Activated CD4-positive, alpha-beta T cell treated with anti-CD3 and anti-CD28 coated beads, Interleukin-2, Interleukin-4, amounts not matched to agents 100 ng/mL and 50 ng/mL, durations not matched to agents 16 hours and 8 hours (primary cell): Measurements from ENCODE around the gene FAM167B.

Experiments used
- DNase-seq: peaks from one replicate; pipeline ENCODE4 v3.0.0-alpha.2; 2020; ENCODE audit warnings: low spot score

Gene FAM167B

DNA sequence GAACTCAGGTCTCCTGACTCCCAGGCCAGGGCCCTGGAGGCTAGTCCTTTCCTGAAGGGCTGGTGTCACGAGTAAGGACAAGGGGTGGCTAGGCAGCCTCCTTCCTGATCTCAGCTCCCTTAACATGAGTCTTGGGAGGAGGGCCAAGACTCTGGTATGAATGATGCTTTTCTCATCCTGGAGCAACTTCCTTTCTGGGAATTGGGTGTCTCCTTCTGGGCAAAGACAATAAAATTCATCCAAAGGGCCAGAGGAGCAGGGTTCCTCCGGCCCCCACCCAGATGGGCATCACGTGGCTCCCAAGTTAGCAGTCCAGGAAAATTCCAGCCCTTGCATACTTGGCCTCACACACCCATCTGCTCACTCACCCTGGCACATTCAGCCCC lies at the start of gene FAM167B:
Gene FAM167B, plus strand, starts transcription at position 335 of the 386 bp plus-strand sequence. CDS start 200 bp downstream, outside the sequence.
- DNase-seq: no peak

DNA sequence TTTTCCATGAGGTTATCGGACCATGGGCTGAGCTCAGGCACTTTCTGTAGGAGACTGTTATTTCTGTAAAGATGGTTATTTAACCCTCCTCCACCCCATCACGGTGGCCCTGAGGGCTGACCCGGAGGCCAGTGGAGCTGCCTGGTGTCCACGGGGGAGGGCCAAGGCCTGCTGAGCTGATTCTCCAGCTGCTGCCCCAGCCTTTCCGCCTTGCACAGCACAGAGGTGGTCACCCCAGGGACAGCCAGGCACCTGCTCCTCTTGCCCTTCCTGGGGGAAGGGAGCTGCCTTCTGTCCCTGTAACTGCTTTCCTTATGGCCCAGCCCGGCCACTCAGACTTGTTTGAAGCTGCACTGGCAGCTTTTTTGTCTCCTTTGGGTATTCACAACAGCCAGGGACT lies 49.2 kb upstream of the FAM167B start:
- DNase-seq: no peak

DNA sequence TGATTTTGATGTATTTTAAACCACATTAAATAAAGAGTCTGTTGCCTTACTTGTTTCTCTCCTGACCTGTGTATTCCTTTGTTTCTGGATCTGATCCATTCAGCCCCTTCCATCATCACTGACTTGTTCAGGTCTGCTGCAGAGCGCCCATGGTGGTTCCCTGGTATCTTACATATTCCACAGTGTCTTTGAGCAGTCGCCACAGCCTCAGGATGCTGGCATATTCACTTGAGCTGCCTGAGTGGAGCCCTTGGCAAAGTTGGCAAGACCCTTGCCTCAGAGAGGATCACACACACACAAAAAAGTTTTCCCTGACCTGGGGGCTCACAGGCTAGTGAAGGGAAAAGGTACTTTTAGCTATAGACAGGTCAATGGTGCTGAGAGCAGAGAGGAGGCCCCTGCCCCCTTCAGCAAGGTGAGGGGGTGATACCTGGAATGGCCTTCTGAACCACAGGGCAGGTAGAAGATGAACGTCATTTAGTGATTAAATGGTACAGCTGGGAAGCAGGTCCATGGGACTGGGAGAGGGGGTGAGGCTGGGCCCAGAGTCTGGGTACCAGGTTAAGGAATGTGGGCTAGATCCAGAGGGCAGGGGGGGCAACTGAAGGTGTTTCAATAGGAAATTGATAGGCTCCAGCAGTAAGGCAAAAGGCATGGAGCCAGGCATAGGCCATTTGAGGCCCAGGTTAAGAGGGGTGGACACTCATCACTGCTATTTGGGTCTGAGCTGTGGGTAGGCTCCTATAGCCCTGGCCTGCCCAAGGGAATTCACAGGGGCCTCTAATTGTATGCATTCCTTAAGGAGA lies 48.6 kb upstream of the FAM167B start:
- DNase-seq: no peak

DNA sequence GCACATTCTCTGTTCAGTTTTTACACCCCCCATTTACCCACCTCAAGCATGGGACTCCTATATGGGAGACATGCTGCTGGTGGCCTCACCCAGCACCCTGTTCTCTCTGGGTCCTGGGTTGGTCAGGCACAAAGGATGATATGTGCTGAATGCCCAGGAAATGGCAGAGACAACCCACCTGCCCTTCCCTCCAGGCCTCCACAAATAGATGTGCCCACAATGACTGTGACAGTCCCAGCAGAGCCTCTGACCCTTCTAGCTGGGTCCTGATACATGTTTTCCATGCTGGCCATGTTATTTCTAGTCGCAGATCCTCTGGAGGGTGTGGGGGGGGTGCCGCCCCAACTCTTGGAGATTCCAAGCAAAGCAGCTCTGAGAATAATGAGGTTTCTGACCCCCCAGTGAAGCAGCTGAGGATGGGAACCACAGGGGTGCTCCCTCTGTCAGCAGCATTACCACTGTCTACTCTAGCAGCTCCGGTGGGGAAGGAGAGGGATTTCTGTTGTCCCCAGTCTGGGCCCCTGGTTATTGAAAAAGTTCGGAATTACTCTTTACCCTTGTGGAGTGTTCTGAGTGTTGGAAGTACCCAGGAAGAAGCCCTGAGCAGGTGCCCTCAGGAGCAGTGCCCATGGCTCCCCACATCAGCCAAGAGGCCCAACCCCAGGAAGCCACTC lies 47.8 kb upstream of the FAM167B start:
- no peak for DNase-seq

DNA sequence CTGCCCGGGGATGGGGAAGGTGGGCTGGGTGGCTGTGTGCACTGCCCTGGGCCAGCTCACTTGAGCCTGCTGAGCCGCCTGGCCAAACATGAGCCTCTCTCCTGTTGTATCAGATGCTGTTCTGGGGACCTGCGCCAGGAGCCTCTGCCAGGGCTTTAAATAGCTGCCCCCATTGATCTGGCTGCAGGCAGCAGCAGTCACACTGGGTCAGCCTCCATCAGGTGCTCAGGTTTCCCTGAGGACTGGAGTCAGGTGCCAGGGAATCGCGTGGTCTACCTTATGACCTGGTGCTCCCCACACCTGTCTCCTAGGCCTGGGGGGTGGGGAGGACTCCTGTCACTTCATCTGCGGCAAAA lies 47.3 kb upstream of the FAM167B start:
- DNase-seq: no peak

DNA sequence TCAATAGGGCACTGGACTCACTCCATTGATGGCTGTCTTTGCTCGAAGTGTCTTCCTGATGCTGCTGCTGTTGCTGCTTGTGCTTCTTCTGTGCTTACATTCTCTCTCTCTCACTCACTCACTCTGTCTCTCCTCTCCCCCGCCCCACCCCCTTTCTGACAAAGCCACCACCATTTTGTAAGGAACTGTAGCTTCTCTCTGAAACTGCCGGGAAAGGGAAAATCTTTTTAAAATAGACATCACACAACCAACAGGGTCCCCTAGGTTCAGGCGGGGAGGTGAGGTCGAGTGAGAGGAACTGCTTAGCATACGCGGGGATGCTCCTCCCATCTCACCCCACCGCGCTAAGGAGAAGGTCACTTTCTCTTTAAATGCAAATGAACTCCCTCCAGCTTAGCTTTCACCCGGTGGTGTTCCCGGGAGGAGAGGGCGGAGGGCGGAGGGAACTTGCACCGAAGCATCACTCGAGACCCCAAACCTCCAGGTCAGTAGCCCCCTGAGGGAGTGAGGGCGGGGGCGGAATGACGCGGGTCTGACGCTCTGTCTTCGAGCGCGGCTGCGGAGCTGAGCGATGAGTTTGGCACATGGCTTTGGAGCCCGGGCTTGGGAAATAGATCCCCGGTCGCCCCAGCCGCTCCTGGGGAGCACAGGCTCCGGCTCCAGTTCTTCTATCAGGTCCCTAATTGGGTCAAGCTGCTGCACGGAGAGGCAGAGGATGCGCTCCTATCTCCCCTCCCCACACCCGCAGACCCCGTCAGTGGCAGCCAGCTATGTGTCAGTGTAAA lies 46.6 kb upstream of the FAM167B start, which contains the start of gene CCDC28B:
Gene CCDC28B, plus strand, starts transcription at position 370 of the 785 bp plus-strand sequence. CDS start 1,341 bp downstream, outside the sequence.
- DNase-seq: peak; percentile 39

DNA sequence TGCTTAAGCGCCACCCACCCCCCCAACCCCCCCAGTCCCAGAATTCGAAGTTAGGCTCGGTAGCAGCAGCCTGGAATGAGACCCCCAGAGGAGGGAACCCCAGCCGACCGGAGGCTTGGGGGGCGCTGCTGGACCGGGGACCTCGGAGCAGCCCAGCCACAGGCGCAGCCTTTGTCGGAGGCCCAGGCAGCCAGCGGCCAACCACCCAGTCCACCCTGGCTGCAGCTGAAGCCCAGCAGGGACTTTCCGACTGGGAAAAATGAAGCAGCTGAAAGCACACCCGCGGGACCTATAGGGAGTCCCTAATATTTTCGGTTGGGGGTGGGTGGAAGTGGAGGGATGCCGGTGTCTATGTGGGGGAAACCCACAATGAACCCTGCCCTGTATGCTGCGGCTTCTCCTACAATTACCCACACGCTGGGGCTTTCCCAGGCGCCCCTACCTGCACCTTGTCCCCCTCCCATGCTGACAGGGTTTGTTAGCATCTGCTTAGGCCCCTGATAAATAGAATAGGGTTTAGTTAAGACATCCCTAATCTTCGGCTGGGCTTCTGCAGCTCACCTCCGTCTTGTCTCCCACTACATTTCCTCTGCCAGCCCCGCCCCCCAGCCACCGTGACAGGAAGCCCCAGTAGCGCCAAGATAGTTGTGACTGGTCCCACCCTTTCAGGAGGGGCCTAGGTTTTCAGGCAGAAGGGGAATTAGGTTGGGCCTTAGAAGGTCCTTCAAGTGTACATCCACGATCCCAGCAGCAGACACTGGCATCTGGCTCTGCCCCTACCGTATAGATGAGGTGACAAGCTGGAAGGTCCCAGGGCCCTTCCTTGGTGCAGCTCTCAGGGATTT lies 45.8 kb upstream of the FAM167B start:
- peak; percentile 74 for DNase-seq

DNA sequence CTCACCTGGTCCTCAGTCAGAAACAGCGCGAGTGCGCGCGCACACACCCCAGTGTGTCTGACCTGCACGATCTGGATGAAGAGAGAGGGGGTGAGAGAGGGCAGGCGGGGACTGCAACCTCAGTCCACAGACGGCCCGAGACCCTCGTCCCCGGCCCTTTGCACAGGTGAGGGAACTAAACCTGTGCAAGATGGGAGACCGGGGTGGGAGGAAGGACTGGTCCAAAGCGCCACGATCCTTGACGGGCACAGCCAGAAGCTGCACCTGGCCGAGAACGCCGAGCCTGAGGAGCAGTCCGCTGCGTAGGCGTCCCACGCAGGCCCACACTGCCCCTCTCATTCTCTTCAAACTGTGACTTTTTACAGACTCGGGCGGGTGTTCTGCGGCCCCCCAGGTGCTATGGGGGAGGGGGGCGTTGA lies 42.1 kb upstream of the FAM167B start:
- no peak for DNase-seq

DNA sequence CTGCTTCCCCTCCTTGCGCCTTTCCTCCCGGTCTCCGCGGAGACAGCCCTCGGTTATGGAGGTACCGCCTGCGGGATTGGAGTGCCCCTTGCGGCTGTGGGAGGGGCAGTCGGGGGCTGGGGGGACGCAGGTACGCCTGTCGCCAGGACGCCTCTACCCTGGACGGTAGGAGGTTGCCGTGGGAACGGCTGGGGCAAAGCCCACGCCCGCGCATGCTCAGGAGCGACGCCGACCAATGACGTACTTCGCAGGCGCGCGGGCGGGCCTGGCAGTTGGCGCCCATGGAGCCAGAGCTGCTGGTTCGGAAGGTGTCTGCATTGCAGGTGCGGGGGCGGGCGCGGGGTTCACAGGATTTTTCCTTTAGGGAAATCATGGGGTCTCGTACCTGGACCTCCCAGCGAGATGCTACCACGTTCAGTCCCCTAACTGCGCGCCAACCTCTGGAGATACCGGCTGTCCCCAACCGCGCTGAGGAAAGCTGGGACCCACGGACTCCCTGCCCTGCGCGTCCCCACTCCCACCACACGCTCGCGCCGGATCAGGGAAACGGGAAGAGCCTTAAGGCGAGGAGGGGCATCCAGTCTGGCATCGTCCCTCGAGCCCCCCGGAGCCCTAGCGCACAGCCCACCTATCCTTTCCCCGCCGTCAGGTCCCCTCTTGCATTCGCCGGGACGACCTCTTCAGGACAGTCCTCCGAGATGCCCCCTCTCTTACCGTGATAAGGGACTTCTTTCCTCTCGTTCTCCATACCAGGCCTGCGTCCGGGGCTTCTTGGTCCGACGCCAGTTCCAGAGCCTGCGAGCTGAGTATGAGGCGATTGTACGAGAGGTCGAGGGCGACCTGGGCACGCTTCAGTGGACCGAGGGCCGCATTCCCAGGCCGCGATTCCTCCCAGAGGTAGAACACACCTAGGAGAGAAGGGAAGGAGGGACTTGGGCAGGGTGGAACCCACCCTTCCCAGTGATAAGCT lies 41.3 kb upstream of the FAM167B start, which contains the start of gene IQCC:
Gene IQCC, plus strand, starts transcription at position 271 of the 970 bp plus-strand sequence. Its CDS starts 11 bp downstream, at position 282.
- peak; percentile 88 for DNase-seq

DNA sequence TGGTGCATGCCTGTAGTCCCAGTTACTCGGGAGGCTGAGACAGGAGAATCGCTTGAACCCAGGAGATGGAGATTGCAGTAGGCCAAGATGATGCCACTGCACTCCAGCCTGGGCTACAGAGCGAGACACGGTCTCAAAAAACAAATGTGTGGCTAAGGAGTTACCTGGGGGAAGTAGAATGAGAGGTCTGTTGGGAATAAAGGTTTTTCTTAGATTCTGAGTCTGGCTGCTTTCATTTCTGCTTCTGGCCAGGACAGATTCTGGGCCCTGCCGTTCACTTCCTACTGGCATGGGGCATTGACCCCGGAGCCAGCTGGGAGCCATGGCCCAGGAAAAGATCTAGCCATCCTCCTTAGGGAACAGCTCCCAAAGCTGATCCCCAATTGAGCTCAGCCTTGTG lies 38.6 kb upstream of the FAM167B start:
- no peak for DNase-seq

DNA sequence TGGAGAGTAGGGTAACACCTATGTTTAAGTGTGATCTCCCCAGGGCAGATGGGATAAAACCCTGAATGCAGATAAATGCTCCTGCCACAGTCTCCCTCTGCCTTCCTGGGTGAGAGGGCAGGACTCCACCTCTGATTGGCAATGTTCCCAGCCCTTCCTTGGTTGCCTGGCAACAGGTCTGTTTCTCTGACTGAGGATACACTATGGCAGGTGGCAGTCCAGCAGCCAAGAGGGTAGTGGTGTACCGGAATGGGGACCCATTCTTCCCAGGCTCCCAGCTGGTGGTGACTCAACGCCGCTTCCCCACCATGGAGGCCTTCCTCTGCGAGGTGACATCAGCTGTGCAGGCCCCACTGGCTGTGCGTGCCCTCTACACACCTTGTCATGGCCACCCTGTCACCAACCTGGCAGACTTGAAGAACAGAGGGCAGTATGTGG lies 38.1 kb upstream of the FAM167B start, which contains the start of gene DCDC2B:
Gene DCDC2B, plus strand, starts transcription at position 199 of the 438 bp plus-strand sequence. Its CDS starts 5 bp downstream, at position 204.
- no peak for DNase-seq

DNA sequence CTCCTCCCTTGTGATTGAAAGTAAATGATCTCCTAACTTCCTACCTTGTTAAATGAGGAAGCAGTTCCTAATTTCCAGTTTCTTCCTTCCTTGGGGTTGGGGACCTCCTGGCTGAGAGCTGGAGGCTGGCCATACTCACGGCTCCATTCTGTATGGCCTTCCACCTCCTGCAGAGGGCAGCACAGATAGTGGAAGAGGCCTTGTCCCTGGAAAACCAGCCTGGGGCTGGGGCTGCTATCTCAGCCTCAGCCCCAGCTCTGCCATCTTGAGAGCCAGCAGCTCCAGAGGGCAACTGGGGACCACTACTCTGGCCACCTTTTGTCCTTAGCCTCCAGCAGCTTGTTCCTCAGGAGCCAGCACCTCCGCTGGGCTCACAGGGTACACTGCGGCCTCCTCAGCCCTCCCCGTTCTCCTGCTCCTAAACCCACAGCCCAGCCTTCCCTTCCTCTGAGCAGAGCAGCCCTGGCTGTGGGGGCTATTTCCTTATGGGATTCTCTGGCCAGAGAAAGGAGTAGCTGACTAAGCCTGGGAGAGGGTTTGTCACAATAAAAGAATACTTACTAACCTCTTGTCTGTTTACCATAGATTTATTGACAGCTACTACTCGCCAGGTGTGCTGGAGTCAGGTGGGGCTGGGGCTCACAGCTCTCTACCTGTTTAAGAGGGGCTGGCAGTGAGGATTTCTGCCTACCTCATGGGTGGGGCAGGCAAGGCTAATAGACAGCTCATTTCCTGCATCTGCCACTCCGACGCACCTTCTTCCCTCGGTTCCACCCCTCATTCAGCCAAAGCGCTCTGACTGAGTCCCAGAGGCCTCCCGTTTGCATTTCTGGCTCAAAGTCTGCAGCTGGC lies 31.2 kb upstream of the FAM167B start:
- peak; percentile 58 for DNase-seq

DNA sequence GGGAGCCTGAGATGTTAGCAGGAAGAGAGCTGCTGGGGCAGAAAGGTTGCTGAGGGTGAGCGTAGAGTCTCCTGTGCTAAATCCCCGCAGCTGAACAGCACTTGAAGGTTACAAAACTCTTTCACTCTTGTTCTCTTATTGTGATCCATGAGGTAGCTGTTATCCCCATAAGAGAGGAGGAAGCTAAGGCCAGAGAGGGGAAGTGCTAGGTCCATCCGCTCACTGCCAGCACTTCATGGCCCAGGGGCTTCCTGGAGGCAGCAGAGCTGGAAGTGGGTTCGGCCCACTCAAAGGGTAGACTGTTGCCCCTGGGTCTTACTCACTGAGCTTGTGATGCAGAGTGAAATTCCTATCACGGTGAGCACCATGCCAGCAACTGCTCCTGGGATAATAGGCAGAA lies 30.5 kb upstream of the FAM167B start:
- no peak for DNase-seq

DNA sequence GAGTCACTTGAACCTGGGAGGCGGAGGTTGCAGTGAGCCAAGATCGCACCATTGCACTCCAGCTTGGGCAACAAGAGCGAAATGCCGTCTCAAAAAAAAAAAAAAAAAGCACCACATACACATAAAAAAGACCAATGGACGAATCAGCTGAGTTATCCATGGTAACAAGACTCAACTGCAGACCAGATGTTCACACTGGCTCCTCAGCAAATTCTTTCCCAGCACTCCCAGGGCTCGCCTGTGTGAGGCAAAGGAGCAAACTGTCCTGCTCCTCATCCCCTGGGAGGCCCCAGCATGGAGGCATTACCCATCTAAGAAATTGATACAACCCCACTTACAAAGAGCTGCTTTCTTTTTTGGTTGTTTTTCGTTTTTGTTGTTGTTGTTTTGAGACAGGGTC lies 28.0 kb upstream of the FAM167B start:
- no peak for DNase-seq

DNA sequence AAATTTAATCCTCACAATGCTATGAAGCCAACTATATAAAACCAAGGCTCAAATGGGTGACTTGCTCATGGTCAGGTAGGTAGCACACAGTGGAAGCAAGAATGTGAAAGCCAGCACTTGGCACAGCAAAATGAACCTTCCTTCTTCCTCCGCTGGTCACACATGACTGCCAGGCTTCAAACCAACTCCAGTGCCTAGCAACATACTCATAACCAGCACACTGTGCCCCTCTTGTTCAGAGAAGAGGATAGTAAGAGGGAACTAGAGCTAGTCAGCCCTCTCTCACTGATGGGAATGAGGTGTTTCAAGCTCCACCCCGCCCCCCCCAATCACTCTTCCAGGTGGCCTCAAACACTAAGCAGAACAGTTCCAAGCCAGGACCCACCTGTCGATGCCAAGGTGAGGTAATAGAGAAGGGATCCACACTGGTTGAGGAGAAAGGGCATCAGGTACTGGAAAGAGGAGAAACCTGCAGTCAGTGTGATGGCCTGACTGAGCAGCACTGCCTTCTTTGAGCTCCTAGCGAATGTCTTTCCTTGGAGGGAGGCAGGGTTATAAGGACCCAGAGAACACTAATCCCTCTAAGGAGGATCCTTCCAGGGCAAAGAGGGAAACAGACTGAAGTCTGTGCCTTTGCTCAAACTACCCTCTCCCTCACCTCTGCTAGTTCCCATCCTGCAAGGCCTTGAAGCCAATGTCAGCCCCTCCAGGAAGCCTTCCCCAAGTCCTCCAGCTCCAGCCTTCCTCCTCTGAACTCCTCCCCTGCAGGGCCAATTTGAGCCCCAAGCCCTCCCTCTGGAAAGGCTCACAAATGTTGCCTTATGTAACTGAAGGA lies 26.1 kb upstream of the FAM167B start:
- no peak for DNase-seq

DNA sequence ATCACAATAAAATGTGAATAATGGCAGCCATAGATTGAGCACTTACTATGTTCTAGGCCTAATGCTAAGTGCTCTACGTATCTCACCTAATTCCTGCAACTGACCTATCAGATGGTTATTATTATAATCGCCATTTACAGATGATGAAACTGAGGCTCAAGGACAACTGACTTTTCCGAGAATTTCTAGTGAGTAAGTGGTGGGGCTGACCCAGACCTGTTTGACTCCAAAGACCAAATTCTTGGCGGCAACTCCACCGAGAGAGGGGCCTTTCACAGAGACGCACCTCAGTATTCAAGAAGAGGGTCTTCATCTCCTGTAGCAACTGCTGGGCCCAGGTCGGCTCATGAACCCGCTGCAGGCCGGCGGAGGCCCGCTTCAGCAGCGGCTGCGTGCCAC lies 25.4 kb upstream of the FAM167B start:
- DNase-seq: no peak

DNA sequence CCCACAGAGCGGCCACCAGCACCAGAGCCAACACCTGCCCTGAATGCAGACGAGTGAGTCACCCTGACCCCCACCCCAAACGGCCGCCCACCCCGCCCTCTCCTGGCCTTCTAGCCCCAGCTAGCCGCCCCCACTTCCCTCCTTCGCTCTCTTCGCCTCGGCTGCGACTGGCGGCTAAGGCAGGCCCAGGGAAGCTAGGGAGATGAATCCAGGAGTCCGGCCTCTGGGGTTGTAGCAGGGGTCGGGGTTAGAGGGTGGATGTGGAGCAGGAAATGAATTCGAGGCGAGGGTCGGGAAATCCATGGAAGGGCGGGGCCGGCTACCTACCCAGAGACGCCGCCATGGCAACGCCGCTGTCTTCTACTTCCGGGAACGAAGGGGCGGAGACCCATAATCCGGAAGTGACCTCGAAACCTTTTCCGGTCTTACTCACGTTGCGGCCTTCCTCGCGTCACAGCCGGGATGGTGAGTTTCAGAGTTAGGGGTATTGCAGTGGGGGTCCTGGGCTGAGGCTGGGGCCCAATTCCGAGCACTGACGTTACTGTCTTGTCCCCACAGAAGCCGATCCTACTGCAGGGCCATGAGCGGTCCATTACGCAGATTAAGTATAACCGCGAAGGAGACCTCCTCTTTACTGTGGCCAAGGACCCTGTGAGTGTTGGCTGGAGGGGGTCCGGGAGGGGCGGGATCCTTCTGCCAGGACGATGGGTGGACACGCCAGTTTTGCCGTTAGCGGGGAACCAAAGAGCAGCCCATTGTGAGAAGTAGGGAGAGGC lies 24.9 kb upstream of the FAM167B start, which contains the start of the genes EIF3I and TMEM234:
Gene EIF3I, plus strand, starts transcription at position 428 of the 776 bp plus-strand sequence. Its CDS starts 35 bp downstream, at position 463.
Gene TMEM234, minus strand, starts transcription at position 374 of the 776 bp plus-strand sequence. Its CDS starts 31 bp downstream, at position 343.
- DNase-seq: peak; percentile 94
